ENCODE measurements around the gene SLC25A1.

Gene SLC25A1

GRCh38 chr22:19134874-19135273, 43.7 kb downstream of the SLC25A1 start:
- no peak for DNase-seq

DNA sequence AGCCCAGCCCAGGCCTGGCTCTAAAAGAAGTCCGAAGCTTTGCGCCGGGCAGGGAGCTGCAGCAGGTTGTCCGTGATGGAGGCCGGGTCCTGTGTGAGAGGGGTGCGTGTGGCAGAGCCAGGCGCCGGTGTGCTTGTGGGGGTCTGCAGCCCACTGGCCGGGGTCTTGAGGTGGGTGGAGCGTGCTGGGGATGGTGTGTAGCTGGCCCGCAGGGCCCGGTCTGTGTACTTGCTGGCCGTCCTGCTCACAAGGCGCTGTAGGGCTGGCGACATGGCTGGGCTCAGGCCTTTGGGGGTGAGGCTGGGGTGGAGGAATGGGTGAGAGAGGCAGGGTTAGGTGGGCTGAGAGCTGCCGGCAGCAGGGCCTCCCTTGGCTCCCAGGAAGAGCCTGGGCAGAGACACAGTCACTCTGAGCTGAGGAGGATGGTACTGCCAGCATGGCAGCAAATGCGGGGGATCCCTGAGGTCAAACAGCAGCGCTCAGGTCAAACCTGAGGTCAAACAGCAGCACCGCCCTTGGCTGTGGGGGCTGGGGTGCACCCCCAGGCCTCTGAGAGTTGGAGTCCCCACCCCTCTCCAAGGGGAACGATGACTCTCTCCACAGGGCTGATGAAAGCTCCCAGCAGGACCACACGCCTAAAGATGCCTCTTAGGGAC, 44.2 kb downstream of the SLC25A1 start:
- no peak for DNase-seq

- no peak for DNase-seq
Measured at GRCh38 chr22:19133561-19133960, 45.0 kb downstream of the SLC25A1 start.

DNA sequence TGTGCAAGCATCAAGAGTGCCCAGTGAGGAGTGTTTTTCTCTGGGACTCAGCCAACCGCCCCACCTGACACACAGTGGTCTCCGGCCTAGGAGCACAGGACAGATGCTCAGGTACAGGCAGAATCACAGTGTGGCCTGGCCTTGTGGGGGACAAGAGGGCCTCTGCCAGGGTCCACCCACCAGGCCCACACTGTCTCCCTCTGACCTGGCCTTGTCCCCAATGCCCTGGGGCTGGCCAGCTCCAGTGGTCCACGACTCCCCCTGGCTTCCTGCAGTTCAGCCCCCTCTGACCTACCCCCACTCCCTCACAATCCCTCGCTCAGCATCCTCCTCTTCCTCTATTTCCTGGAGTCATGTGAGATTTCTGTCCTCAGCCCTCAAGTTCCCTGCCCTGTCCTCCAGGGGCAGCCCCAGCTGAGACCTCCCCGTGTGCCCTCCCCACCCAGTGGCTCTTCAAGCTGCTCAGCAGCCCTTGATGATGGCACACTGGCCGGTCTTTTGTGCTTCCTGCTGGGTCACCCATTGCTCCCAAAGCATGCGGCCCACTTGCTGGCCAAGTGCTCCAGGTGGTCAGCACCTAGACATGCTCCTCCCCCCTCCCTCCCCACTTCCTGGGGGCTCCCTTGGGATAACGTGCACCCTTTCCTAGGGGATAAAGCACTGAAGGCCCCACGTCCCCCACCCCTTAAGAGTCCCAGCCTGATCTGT, 45.7 kb downstream of the SLC25A1 start:
- DNase-seq = no peak

- DNase-seq = no peak
Measured at GRCh38 chr22:19132153-19132552, 46.4 kb downstream of the SLC25A1 start.

DNA sequence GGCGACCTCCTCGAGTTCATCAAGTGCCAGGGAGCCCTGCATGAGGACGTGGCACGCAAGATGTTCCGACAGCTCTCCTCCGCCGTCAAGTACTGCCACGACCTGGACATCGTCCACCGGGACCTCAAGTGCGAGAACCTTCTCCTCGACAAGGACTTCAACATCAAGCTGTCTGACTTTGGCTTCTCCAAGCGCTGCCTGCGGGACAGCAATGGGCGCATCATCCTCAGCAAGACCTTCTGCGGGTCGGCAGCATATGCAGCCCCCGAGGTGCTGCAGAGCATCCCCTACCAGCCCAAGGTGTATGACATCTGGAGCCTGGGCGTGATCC, 46.9 kb downstream of the SLC25A1 start:
- no peak for DNase-seq

- DNase-seq = no peak
Measured at GRCh38 chr22:19130959-19131684, 47.4 kb downstream of the SLC25A1 start, which contains the start of gene TSSK2. Gene TSSK2, plus strand, starts transcription at chr22:19131308. Its CDS starts 92 bp downstream, at chr22:19131400.

GRCh38 chr22:19129871-19130270, 48.7 kb downstream of the SLC25A1 start:
- DNase-seq = no peak

GRCh38 chr22:19128946-19129727, 49.4 kb downstream of the SLC25A1 start:
- no peak for DNase-seq

DNA sequence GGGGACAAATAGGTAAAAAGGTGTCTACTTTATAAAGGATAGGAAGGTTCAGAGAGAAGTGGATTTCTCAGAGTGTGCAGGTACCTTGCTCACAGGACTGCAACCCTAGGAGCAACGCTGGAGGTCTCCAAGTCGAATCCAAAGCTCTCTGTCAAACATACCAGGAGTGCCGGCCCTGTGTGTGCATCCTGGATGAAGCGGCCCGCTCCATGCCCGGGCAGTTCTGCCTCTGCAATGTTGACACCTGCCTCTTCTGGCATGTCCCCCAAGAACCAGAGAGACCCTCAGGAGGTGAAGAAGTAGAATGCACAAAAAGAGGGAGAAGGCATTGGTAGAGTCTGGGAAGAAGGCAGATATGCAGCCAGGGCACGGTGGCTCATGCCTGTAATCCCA, 50.5 kb downstream of the SLC25A1 start:
- DNase-seq = no peak

DNA sequence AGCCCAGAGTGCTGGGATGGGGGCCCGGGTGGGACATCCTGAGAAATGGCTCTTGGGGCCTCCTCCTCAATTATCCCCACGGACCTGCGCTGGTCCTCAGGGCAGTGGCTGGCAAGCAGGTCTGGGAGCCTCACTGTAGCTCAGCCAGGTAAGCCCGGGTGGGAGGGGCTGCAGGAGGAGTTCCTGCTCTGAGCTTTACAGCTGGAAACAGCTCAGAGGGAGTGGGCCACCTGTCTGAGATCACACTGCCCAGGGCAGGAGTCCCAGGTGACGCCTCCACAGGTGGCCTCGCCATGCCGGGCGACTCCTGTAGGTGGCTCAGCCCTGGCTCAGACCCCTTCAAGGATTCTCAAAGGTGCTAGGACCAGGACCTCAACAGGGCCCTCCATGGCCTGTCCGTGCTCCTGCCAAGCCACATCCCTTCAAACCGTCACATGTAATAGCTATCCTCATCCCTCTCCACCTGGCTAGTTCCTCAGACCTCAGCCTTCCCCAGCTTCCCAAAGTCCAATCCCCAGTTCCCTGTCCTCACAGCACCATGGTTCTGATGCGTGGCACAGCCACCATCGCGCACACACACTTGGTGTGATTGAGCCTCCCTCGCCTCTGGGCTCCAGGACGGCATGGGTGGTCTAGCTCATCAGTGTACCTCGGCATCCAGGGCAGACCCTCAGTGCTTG, 51.1 kb downstream of the SLC25A1 start:
- no peak for DNase-seq

GRCh38 chr22:19126309-19127273, 51.9 kb downstream of the SLC25A1 start:
- DNase-seq = no peak

Measured in activated CD8-positive, alpha-beta memory T cell treated with anti-CD3 and anti-CD28 coated beads for 24 hours (primary cell).